Peyer's patch (tissue), 4 donors: ENCODE measurements around the gene GRIK4.

Experiments
- CTCF ChIP-seq, 6 experiments: fragments of 450-650 bp in 4 of 6; fragments of 200-600 bp in 2 of 6; sonication (generic) in 1 of 6; IDR thresholded peaks; one replicate each; pipeline ENCODE4 v1.5.1; 2017 to 2019; ENCODE audit warnings: antibody characterized with exemption in 6 of 6, mild to moderate bottlenecking in 3 of 6, moderate library complexity in 1 of 6
- POLR2A ChIP-seq, 2 donors: fragments of 450-650 bp; IDR thresholded peaks; one replicate each; pipeline ENCODE4 v1.5.1; 2017; ENCODE audit warnings: antibody characterized with exemption in 2 of 2, mild to moderate bottlenecking in 2 of 2, moderate library complexity in 2 of 2

GRCh38 chr11:120875986-120876385 is 364.4 kb downstream of the GRIK4 start:
- TF ChIP-seq CTCF (IDR thresholded peaks at IDR 0.05) (no peak), POLR2A (IDR thresholded peaks at IDR 0.05) (no peak)
